Left lung (tissue), 10 donors: ENCODE results near the gene ZC3H7A. TPM values are rescaled to one million over a fixed set of nuclear protein-coding genes. Genes with fewer than 3 reads are reported as not detected.

Experiments used
- ATAC-seq: fragments of 200-7000 bp; cut with Tn5 transposase; one replicate; pipeline ENCODE4 v1.9.1; 2020; ENCODE audit warnings: moderate library complexity
- DNase-seq, 4 donors: peaks; one replicate each; pipeline ENCODE4 v3.0.0-alpha.2; 2013 to 2020
- H3K27ac ChIP-seq, 2 donors: fragments of 200-600 bp; sonication (generic) in 1 of 2; one replicate each; pipeline versions ENCODE4 v1.5.0 to v1.8.0; 2020 to 2021
- H3K27me3 ChIP-seq, 2 donors: fragments of 200-600 bp; sonication (generic) in 1 of 2; one replicate each; pipeline versions ENCODE4 v1.5.0 to v1.8.0; 2020 to 2021
- H3K36me3 ChIP-seq, 2 donors: fragments of 200-600 bp; sonication (generic) in 1 of 2; one replicate each; pipeline versions ENCODE4 v1.5.0 to v1.8.0; 2020 to 2021
- H3K4me1 ChIP-seq, 2 donors: fragments of 200-600 bp; one replicate each; pipeline ENCODE4 v1.8.0; 2021
- H3K4me3 ChIP-seq, 2 donors: fragments of 200-600 bp; sonication (generic) in 1 of 2; one replicate each; pipeline versions ENCODE4 v1.5.0 to v1.8.0; 2020 to 2021; ENCODE audit warnings: mild to moderate bottlenecking in 1 of 2
- H3K9me3 ChIP-seq, 2 donors: fragments of 200-600 bp; sonication (generic) in 1 of 2; one replicate each; pipeline versions ENCODE4 v1.5.0 to v1.8.0; 2020 to 2021
- intact Hi-C, 2 donors: fragments of 100-400 bp; cut with DNase I; formaldehyde crosslinking; loops; one replicate each; pipeline versions ENCODE4 v1.11.2 to v1.14.2; 2022
- polyA plus RNA-seq, 6 donors: library from polyadenylated mRNA; unstranded; fragments of 120-200 nt; gene quantifications; one replicate each; pipeline ENCODE4 v1.2.1, GENCODE V29; 2013; ENCODE audit not compliant: insufficient read length in 6 of 6
- total RNA-seq, 2 donors: library from RNA; stranded (reverse); fragmentation: NEBNext Ultra II Directional; extraction: Animal tissue kit (Norgen Biotek cat#: 25700); gene quantifications; one replicate each; pipeline ENCODE4 v1.2.1, GENCODE V29; 2021
- TF ChIP-seq, protein P1 (sequence below), 2 donors: fragments of 200-600 bp; sonication (generic) in 1 of 2; IDR thresholded peaks; one replicate each; pipeline versions ENCODE4 v1.5.0 to v1.8.0; 2021; ENCODE audit warnings: antibody characterized with exemption in 2 of 2
- donor health status: DM: no; HTN: yes; CAD: no.
- donor health status: DM: no; HTN: no; CAD: no.

ZC3H7A gene
- total and polyA plus RNA-seq, 8 donors = 48.3 to 139 (median 106) TPM

DNA sequence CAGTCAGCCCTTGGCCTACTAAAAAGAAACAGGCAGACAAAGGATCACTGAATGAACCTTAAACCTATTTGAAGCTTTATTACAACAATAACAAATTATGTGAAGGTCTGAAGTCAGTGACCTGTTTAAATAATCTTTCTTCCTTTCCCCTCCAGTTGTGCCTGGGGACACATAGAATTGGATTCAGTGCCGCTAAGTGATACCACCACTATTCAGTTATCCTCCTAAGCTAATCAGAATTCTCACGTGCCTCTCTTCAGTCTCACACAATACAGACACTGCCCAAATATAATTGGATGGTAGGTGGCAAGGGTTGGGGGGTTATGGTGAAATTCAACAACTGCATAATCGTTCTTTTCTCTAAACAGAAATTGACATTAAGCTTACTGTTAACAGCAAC lies 65.8 kb downstream of the ZC3H7A start:
- H3K4me3 ChIP-seq = no peak overlapping the region
- TF ChIP-seq, protein P1, sequence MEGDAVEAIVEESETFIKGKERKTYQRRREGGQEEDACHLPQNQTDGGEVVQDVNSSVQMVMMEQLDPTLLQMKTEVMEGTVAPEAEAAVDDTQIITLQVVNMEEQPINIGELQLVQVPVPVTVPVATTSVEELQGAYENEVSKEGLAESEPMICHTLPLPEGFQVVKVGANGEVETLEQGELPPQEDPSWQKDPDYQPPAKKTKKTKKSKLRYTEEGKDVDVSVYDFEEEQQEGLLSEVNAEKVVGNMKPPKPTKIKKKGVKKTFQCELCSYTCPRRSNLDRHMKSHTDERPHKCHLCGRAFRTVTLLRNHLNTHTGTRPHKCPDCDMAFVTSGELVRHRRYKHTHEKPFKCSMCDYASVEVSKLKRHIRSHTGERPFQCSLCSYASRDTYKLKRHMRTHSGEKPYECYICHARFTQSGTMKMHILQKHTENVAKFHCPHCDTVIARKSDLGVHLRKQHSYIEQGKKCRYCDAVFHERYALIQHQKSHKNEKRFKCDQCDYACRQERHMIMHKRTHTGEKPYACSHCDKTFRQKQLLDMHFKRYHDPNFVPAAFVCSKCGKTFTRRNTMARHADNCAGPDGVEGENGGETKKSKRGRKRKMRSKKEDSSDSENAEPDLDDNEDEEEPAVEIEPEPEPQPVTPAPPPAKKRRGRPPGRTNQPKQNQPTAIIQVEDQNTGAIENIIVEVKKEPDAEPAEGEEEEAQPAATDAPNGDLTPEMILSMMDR (IDR thresholded peaks at IDR 0.05) = no peak
- DNase-seq (no peak), ATAC-seq (no peak)
- no peaks in the 10 kb centered on the region for H3K27me3 ChIP-seq
- H3K36me3 ChIP-seq = peaks cover 0 to 90% of the 10 kb centered on the region in 2 donors
- peak overlapping the region in 1 of 2 donors; percentile 60 for H3K27ac ChIP-seq
- no peaks in the 10 kb centered on the region for H3K9me3 ChIP-seq
- intact Hi-C loops = no loop called here
- peaks cover 0 to 57% of the 10 kb centered on the region in 2 donors for H3K4me1 ChIP-seq

DNA sequence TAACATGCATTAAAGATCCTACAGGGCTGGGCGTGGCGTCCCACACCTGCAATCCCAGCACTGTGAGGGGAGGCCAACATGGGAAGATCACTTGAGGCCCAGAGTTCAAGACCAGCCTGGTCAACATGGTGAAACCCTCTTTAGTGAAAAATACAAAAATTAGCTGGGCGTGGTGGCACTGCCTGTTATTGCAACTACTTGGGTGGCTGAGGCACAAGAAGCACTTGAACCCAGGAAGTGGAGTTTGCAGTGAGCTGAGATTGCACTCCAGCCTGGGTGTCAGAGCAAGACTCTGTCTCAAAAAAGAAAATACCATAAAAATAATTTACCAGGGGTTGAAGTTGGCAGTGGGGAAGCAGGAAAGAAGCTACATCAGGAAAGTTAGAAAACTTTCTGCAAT lies 67.3 kb downstream of the ZC3H7A start:
- peak; percentile 39 for ATAC-seq
- no peaks in the 10 kb centered on the region for H3K27me3 ChIP-seq
- intact Hi-C loops = no loop called here
- H3K27ac ChIP-seq = peak overlapping the region; percentile 15 to 60
- no peaks in the 10 kb centered on the region for H3K9me3 ChIP-seq
- peak in 1 of 4 donors; percentile 53 for DNase-seq
- peaks cover 0 to 89% of the 10 kb centered on the region in 2 donors for H3K36me3 ChIP-seq
- peaks cover 0 to 47% of the 10 kb centered on the region in 2 donors for H3K4me1 ChIP-seq
- H3K4me3 ChIP-seq = no peak overlapping the region
- TF ChIP-seq, protein P1 (IDR thresholded peaks at IDR 0.05) = no peak

DNA sequence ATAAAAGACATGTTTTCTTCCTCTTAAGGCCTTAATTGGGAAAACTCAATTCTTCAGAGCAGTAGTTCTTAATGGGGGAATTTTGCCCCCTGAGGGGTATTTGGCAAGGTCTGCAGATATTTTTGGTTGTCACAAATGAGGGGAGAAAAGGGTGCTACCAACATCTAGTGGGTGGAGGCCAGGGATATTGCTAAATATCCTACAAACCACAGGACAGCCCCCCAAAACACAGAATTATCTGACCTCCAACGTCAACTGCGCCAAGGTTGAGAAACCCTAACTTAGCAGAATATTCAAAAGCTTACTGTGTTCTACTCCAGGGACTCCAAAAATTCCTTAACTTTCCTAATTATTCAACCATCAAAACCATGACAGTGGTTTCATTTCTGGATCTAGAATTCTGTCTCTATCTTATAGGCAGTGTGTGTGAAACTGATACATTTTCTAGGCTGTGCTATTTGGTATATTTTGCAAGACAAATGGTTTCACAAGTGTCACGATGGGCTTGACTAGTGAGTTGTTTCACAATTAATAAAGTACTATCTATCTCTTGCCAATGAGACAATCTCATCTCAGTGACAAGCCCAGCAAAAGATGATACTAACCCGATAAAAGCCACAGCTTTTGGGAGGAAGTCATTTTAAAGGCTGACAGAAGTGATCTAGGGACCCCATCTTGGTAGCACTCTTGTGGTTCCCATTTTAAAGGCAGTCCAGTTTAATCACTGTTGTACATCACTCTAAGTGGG lies 69.1 kb downstream of the ZC3H7A start:
- TF ChIP-seq, protein P1 (IDR thresholded peaks at IDR 0.05) = no peak
- no peak overlapping the region for H3K4me3 ChIP-seq
- intact Hi-C loops = no loop called here
- no peaks in the 10 kb centered on the region for H3K9me3 ChIP-seq
- no peak for DNase-seq
- H3K36me3 ChIP-seq = peaks cover 0 to 87% of the 10 kb centered on the region in 2 donors
- H3K27me3 ChIP-seq = no peaks in the 10 kb centered on the region
- peaks cover 10 to 48% of the 10 kb centered on the region in 2 donors for H3K4me1 ChIP-seq
- peak overlapping the region in 1 of 2 donors; percentile 38 for H3K27ac ChIP-seq
- no peak for ATAC-seq

DNA sequence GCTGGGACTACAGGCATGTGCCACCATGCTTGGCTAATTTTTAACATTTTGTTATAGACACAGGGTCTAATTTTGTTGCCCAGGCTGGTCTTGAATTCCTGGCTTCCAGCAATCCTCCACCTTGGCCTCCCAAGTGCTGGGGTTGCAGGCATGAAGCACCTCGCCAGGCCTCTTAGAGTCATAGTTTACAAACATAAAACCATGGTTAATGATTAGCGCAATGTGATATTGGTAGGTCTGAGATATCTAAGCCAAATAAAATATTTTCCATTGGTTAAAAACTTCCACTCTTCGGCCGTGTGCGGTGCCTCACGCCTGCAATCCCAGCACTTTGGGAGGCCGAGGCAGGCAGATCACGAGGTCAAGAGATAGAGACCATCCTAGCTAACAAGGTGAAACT lies 71.0 kb downstream of the ZC3H7A start:
- ATAC-seq (peak; percentile 69), DNase-seq (peak in 2 of 4 donors; percentile 41 to 66)
- intact Hi-C loops = no loop called here
- Histone ChIP-seq H3K4me1 (peaks cover 10 to 52% of the 10 kb centered on the region in 2 donors), H3K27ac (peak overlapping the region; percentile 67 to 68), H3K27me3 (no peaks in the 10 kb centered on the region), H3K9me3 (no peaks in the 10 kb centered on the region), H3K4me3 (no peak overlapping the region), H3K36me3 (peaks cover 0 to 83% of the 10 kb centered on the region in 2 donors)
- TF ChIP-seq, protein P1 (IDR thresholded peaks at IDR 0.05) = no peak

DNA sequence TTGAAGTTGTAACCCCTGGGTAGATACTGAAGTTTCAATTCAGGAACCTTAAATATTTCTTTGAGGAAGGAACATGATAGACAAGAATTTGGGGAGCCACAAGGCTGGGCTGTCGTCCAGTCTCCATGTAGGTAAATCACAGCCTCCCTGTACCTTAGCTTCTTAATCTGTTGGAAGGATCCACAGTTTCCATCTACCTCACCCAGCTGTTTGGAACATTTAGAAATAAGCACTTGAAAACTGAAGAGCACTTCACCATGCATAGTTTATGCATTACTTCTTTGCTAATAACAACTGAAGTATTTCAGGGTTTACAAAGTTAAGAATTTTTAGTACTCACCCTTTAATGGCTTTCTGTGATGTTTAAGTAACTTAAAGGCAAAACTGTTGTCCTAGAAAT lies 71.6 kb downstream of the ZC3H7A start:
- H3K36me3 ChIP-seq = peaks cover 0 to 83% of the 10 kb centered on the region in 2 donors

More for the DNA sequence above, 71.6 kb downstream of the ZC3H7A start:
- H3K27me3 ChIP-seq = no peaks in the 10 kb centered on the region
- no peak overlapping the region for H3K4me3 ChIP-seq
- ATAC-seq (peak; percentile 66), DNase-seq (peak in 1 of 4 donors; percentile 72)
- TF ChIP-seq, protein P1 (IDR thresholded peaks at IDR 0.05) = no peak
- intact Hi-C loops = no loop called here
- H3K27ac ChIP-seq = peak overlapping the region; percentile 67 to 68
- H3K9me3 ChIP-seq = no peaks in the 10 kb centered on the region
- H3K4me1 ChIP-seq = peaks cover 10 to 47% of the 10 kb centered on the region in 2 donors
